ENCODE measurements around the gene DDN.

Gene DDN

GRCh38 chr12:49019443-49020324 lies 20.5 kb upstream of the DDN start:
- H3K27ac ChIP-seq, result peak overlapping the region; percentile 90 to 94
- DNase-seq (ENCODE audit: low spot score), result peak; percentile 78
- peak overlapping the region; percentile 82 for H3K4me3 ChIP-seq
- TF ChIP-seq CTCF (IDR thresholded peaks at IDR 0.05), result no peak

GRCh38 chr12:49019120-49019430 lies 19.9 kb upstream of the DDN start:
- no peak for TF ChIP-seq CTCF (IDR thresholded peaks at IDR 0.05)
- Histone ChIP-seq H3K4me3 (peak overlapping the region; percentile 82), H3K27ac (peak overlapping the region; percentile 90 to 94)
- DNase-seq (ENCODE audit: low spot score), result no peak

- TF ChIP-seq CTCF (IDR thresholded peaks at IDR 0.05), result peak; percentile 24
- Histone ChIP-seq H3K4me3 (peak within 1 kb of the TSS; percentile 82), H3K27ac (peak within 1 kb of the TSS; percentile 90 to 94)
- DNase-seq (ENCODE audit: low spot score), result peak; percentile 97
These were observed 19.3 kb upstream of the DDN start, which contains the start of gene PRKAG1 for GRCh38 chr12:49018261-49019119. Gene PRKAG1, minus strand, starts transcription at chr12:49018776. Its CDS starts 36 bp downstream, at chr12:49018740.

- no peak for TF ChIP-seq CTCF (IDR thresholded peaks at IDR 0.05)
- peak overlapping the region; percentile 90 to 94 for H3K27ac ChIP-seq
- H3K4me3 ChIP-seq, result peak overlapping the region; percentile 82
- peak; percentile 78 for DNase-seq (ENCODE audit: low spot score)
These were observed 18.7 kb upstream of the DDN start for GRCh38 chr12:49017891-49018260.

- no peak for TF ChIP-seq CTCF (IDR thresholded peaks at IDR 0.05)
- DNase-seq (ENCODE audit: low spot score), result no peak
- Histone ChIP-seq H3K4me3 (no peak overlapping the region), H3K27ac (no peak overlapping the region)
These were observed 16.0 kb upstream of the DDN start for GRCh38 chr12:49015196-49015595.

GRCh38 chr12:49014547-49014946 lies 15.4 kb upstream of the DDN start:
- Histone ChIP-seq H3K4me3 (no peak overlapping the region), H3K27ac (no peak overlapping the region)
- TF ChIP-seq CTCF (IDR thresholded peaks at IDR 0.05), result no peak
- DNase-seq (ENCODE audit: low spot score), result no peak
